GM18873 (cell line): Measurements from ENCODE around the gene ABCG1.

Experiments
- ATAC-seq: cut with Tn5 transposase; IDR thresholded peaks from one replicate; pipeline ENCODE4 v1.9.1; 2021; ENCODE audit warnings: mild to moderate bottlenecking, moderate library complexity, moderate number of reproducible peaks; ENCODE audit not compliant: unreplicated experiment, low FRiP score

ABCG1 gene

DNA sequence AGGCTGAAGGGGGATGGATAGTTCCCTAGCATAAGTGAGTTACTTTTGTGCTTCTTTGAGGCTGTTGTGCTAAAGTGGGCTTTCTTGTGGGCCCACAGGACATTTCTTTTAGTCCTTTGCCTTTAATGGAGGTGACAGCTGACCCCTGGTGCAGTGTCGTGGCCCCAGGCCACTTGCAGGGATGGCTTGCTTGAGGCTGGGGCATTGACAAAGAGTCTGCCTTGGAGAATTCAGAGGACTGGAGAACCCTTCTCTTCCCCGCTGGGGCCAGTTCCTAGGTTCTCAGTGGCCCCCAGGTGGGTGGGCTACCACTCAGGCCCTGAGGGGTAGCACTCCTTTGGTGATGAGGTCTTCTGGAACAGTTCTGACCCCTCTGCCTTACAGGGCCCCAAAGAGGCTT lies 12.8 kb downstream of the ABCG1 start:
- ATAC-seq: no peak

DNA sequence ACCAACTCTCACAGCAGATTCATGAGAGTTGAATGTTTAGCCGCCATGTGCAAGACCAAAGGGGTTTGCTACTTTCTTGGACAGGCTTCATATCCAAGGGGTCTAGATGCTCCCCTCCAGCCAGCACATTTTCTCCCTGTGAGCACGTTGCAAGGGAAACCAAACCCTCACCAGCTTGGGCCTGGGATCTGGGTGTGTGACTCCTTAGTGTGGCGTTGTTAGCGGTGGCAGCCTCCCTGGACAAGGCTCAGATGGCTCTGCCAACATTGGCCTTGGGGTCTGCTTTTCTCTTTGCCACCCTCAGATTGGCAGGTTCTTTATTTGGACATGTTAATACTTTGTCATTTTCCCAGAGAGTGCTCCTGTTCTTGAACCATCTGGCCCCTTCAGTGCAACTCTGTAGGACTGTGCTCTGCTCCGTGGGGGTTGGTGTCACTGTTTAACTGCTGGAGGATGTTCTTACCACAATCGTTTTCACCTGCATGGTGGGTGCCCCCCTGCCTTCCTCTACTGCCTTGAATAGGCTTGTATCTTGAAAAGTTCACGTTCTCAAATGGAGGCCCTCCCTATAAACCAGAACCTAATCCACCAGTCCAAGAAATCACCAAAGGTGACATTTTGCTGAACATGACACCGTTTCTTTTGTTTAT lies 13.4 kb downstream of the ABCG1 start:
- ATAC-seq: no peak

- peak; percentile 34 for ATAC-seq
Measured at GRCh38 chr21:42233067-42233961, 14.4 kb downstream of the ABCG1 start.

- ATAC-seq: no peak
Measured at GRCh38 chr21:42234041-42234440, 15.1 kb downstream of the ABCG1 start.

DNA sequence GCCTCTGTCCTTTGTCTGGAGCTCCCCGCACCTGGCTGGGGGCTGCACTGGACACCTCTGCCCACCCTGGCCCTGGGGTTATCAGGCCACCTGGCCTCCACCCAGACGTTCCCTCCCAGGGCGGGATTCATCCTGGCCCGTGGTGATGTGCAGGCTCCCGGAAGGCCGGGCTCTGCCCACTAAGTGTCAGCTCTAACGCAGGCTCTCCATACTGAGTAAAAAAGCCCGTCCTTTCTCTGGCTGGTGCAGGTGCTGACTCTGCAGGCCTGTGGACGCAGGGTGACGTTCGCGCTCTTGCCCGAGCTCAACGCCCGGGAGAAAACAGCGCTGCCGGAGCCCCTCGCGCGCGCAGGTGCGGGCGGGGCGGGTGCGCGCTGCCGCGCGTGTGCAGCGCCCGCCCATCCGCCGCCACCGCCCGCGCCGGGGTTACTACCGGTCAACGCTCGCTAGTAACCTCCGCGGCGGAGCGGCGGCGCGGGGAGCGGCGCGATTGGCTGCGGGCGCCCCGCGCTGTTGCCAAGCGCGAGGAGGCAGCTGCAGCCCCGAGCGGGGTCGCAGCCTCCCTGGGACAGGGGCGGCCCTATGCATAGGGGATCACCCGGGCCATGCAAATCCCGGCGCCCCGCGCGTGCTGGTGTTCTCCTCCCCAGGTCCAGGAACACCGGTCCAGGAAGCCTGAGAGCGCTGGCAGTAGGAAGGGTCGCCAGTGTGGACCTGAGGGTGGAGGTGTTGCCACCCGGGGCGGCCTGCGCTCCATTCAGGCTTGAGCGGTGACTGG lies 15.7 kb downstream of the ABCG1 start:
- ATAC-seq: no peak

DNA sequence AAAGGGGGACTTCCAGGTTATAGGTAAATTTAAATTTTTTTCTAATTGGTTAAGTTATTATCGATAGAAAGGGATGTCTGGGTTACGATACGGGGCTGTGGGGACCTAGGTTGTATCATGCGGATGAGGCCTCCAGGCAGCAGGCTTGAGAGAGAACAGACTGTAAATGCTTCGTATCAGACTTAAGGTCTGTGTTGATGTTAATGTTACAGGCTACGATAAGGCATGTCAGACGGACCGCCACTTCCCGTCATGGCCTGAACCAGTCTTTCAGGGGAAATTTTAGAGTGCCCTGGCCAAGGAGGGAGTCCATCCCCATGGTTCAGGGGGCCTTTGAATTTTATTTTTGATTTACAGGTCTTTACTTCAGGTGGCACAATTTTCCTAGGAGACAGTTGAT lies 16.7 kb downstream of the ABCG1 start:
- ATAC-seq: no peak

DNA sequence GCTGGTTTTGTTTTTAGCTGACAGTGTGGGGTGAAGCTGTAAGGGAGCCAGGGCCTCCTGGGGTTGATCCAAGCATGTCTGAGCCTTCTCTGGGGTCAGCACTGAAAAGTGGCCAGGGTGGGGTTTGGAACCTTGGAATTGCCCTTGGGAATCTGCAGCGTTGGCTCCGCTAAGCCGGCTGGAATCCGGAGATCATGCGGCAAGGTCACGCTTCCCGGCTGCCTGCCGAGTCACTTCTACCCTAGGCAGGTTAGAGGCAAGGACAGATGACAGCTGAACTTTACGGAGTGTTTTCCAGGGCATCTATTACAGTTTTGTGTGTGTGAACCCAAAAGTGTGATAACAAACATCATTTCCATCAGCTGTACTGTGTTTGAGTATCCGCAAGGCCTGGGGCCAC lies 17.1 kb downstream of the ABCG1 start:
- ATAC-seq: no peak

DNA sequence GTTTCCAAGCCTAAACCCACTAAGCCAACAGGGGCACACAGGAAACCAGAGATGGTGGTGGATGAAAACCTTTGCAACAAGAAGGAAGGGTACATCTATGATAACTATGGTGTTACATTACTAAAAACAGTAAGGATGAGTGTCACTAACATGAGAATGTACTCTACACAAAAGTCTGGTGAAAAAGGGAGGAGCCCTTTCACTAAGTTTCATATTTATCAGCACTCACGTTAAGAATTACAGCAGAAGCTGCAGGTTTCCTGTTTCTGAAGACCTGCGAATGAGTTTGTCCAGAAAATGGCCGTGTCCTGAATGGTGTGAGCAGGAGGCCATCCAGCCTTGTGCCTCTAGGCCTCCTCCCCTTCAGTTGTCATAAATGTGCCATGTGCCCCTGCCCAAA lies 17.8 kb downstream of the ABCG1 start:
- ATAC-seq: no peak

GRCh38 chr21:42237161-42237560 lies 18.2 kb downstream of the ABCG1 start:
- no peak for ATAC-seq

- no peak for ATAC-seq
Measured at GRCh38 chr21:42237577-42237976, 18.6 kb downstream of the ABCG1 start.

GRCh38 chr21:42238185-42238934 lies 19.4 kb downstream of the ABCG1 start:
- no peak for ATAC-seq

GRCh38 chr21:42239556-42239955 lies 20.6 kb downstream of the ABCG1 start:
- ATAC-seq: no peak

DNA sequence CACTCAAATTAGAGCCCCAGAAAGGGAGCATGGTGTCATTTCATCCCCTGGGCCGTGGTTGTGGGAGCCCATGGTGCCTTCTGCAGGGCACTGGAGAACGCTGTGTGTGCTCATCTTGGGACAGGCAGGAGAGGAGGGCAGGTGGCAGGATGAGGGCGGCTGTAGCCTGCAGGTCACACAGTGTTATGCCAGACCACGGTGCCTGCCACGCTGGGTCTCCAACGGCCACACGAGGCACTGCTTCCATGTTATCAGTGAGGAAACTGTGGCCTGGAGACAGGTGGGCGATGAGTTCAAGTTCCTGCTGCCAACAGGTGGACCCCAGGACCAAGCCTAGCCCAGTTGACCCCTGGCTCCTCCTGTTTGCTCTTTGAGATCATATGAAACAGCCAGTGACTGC lies 21.0 kb downstream of the ABCG1 start:
- no peak for ATAC-seq

DNA sequence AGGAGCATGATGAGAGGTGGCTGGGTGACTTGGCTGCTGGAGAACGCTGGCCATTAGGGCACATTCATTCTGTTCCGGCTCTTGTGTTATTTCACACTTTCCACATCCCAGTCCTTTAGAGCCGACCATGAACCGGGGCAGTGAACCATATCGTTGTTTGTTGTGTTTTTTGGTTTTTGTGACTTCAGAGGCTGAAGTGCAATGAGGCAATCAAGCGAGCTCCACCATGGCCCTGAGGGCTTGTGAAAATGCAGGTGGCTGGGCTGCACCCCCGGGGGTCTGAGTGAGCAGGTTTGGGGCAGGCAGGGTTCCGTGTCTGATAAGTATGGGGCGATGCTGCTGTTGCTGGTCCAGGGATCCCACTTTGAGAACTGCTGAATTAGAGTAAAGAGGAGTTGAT lies 23.7 kb downstream of the ABCG1 start:
- no peak for ATAC-seq

DNA sequence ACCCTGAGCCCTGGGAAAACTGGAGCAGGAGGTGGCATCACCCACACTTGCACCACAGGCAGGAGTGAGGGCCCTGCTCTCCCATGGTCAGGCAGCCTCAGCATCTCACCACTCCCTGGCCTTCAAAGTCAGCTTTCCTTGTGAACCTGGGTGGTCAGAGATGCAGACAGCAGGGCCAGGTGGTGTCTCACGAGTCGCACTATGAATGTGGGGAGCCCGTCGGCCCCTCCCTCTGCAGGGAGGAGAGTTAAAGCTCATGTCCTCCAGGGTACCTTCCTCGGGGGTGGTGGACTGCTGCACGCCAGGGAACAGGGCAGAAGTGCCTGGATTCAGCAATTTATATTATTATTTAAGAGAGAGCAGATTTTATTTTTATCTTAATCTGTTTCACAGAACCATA lies 24.1 kb downstream of the ABCG1 start:
- ATAC-seq: no peak

GRCh38 chr21:42245331-42246193 lies 26.6 kb downstream of the ABCG1 start:
- ATAC-seq: no peak

- no peak for ATAC-seq
Measured at GRCh38 chr21:42247716-42248115, 28.8 kb downstream of the ABCG1 start.

GRCh38 chr21:42248241-42248640 lies 29.3 kb downstream of the ABCG1 start:
- ATAC-seq: no peak

GRCh38 chr21:42248783-42249597 lies 30.1 kb downstream of the ABCG1 start:
- no peak for ATAC-seq
